HepG2 (cell line): ENCODE results near the gene GNAL.

Experiments used
- BHLHE40 ChIP-seq: IDR thresholded peaks from 2 replicates; pipeline ENCODE4 v1.6.1; 2011; ENCODE audit warnings: low read length, improper control_type of control experiment
- BORCS8-MEF2B ChIP-seq: sonication (generic); formaldehyde crosslinking; IDR thresholded peaks from 2 replicates; pipeline ENCODE4 v1.8.0; 2022; ENCODE audit warnings: mild to moderate bottlenecking, missing genetic modification reagents
- CHCHD3 ChIP-seq: sonication (generic); formaldehyde crosslinking; IDR thresholded peaks from 2 replicates; pipeline ENCODE4 v1.8.0; 2022; ENCODE audit warnings: mild to moderate bottlenecking, missing genetic modification reagents, moderate library complexity
- JDP2 ChIP-seq: sonication (generic); formaldehyde crosslinking; IDR thresholded peaks from 2 replicates; pipeline ENCODE4 v1.8.1; 2022; ENCODE audit warnings: missing genetic modification reagents, borderline replicate concordance
- NR2F6 ChIP-seq, 2 experiments: IDR thresholded peaks; 2 replicates each; pipeline ENCODE4 v1.6.1; 2016; ENCODE audit warnings: antibody characterized with exemption in 1 of 2, mild to moderate bottlenecking in 1 of 2
- POLR2AphosphoS5 ChIP-seq: IDR thresholded peaks from 2 replicates; pipeline ENCODE4 v1.6.1; 2012; ENCODE audit warnings: low read depth, low read length
- TSC22D2 ChIP-seq: sonication (generic); formaldehyde crosslinking; IDR thresholded peaks from 2 replicates; pipeline ENCODE4 v1.5.1; 2020; ENCODE audit warnings: missing genetic modification reagents, mild to moderate bottlenecking, borderline replicate concordance
- ZNF24 ChIP-seq: fragments of 450-650 bp; IDR thresholded peaks from 2 replicates; pipeline ENCODE4 v1.6.1; 2017; ENCODE audit warnings: antibody characterized with exemption, mild to moderate bottlenecking
- TF ChIP-seq, protein P1 (sequence below): sonication (generic); formaldehyde crosslinking; IDR thresholded peaks from 2 replicates; pipeline ENCODE4 v1.8.1; 2023; ENCODE audit warnings: missing genetic modification reagents, inconsistent platforms, borderline replicate concordance
- TF ChIP-seq, protein P2 (sequence below), 2 experiments: sonication (generic) in 1 of 2; formaldehyde crosslinking in 1 of 2; IDR thresholded peaks; 2 replicates each; pipeline versions ENCODE4 v1.5.1 to v1.6.1; 2011 to 2020; ENCODE audit warnings: borderline replicate concordance in 1 of 2, low read depth in 1 of 2, low read length in 1 of 2, mild to moderate bottlenecking in 1 of 2, missing genetic modification reagents in 1 of 2, moderate library complexity in 1 of 2
- TF ChIP-seq, protein P3 (sequence below): sonication (generic); formaldehyde crosslinking; IDR thresholded peaks from 2 replicates; pipeline ENCODE4 v1.5.0; 2020; ENCODE audit warnings: mild to moderate bottlenecking, missing genetic modification reagents, moderate library complexity
- TF ChIP-seq, protein P4 (sequence below): sonication (generic); formaldehyde crosslinking; conservative IDR thresholded peaks from 2 replicates; pipeline ENCODE4 v1.4.0; 2020; ENCODE audit warnings: missing genetic modification reagents

DNA sequence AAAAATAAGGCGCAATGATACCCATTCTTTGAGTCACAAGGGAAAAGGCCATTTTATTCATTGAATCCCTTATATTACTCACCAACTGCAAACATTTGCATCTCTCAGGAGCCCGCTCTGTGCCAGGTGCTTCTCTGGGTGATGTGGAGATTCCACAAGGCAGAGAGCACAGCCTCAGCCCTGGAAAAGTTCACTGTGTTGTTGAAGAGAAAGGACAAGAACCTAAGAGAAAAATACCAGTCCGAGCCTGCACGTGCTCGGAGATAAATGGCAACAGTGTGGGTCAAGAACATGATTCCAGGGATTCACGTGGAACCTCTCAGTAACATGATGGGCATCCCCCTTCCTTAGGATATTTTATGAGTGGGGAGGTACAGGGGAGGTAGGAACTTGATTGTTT lies 11.8 kb downstream of the GNAL start:
- TF ChIP-seq, protein P1, sequence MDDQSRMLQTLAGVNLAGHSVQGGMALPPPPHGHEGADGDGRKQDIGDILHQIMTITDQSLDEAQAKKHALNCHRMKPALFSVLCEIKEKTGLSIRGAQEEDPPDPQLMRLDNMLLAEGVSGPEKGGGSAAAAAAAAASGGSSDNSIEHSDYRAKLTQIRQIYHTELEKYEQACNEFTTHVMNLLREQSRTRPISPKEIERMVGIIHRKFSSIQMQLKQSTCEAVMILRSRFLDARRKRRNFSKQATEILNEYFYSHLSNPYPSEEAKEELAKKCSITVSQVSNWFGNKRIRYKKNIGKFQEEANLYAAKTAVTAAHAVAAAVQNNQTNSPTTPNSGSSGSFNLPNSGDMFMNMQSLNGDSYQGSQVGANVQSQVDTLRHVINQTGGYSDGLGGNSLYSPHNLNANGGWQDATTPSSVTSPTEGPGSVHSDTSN (CRISPR knock-in tag) = no peak
- TF ChIP-seq, protein P2, sequence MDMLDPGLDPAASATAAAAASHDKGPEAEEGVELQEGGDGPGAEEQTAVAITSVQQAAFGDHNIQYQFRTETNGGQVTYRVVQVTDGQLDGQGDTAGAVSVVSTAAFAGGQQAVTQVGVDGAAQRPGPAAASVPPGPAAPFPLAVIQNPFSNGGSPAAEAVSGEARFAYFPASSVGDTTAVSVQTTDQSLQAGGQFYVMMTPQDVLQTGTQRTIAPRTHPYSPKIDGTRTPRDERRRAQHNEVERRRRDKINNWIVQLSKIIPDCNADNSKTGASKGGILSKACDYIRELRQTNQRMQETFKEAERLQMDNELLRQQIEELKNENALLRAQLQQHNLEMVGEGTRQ (IDR thresholded peaks at IDR 0.05; ENCODE audit: low read depth, low read length) = no peak
- TF ChIP-seq, protein P2 (CRISPR knock-in tag; IDR thresholded peaks at IDR 0.05; ENCODE audit: borderline replicate concordance) = no peak
- no peak for TF ChIP-seq ZNF24
- no peak for TF ChIP-seq NR2F6 (IDR thresholded peaks at IDR 0.05)
- TF ChIP-seq NR2F6 (CRISPR knock-in tag; IDR thresholded peaks at IDR 0.05) = no peak
- no peak for TF ChIP-seq CHCHD3
- no peak for TF ChIP-seq BORCS8-MEF2B (CRISPR knock-in tag)
- TF ChIP-seq JDP2 (CRISPR knock-in tag) = no peak
- no peak for TF ChIP-seq TSC22D2 (CRISPR knock-in tag)
- TF ChIP-seq, protein P3, sequence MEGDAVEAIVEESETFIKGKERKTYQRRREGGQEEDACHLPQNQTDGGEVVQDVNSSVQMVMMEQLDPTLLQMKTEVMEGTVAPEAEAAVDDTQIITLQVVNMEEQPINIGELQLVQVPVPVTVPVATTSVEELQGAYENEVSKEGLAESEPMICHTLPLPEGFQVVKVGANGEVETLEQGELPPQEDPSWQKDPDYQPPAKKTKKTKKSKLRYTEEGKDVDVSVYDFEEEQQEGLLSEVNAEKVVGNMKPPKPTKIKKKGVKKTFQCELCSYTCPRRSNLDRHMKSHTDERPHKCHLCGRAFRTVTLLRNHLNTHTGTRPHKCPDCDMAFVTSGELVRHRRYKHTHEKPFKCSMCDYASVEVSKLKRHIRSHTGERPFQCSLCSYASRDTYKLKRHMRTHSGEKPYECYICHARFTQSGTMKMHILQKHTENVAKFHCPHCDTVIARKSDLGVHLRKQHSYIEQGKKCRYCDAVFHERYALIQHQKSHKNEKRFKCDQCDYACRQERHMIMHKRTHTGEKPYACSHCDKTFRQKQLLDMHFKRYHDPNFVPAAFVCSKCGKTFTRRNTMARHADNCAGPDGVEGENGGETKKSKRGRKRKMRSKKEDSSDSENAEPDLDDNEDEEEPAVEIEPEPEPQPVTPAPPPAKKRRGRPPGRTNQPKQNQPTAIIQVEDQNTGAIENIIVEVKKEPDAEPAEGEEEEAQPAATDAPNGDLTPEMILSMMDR (CRISPR knock-in tag) = no peak
- TF ChIP-seq BHLHE40 = no peak
- TF ChIP-seq, protein P4, sequence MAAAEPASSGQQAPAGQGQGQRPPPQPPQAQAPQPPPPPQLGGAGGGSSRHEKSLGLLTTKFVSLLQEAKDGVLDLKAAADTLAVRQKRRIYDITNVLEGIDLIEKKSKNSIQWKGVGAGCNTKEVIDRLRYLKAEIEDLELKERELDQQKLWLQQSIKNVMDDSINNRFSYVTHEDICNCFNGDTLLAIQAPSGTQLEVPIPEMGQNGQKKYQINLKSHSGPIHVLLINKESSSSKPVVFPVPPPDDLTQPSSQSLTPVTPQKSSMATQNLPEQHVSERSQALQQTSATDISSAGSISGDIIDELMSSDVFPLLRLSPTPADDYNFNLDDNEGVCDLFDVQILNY (CRISPR knock-in tag) = no peak
- TF ChIP-seq POLR2AphosphoS5 = no peak
